ENCODE data around the gene GLYR1.

GLYR1 gene

DNA sequence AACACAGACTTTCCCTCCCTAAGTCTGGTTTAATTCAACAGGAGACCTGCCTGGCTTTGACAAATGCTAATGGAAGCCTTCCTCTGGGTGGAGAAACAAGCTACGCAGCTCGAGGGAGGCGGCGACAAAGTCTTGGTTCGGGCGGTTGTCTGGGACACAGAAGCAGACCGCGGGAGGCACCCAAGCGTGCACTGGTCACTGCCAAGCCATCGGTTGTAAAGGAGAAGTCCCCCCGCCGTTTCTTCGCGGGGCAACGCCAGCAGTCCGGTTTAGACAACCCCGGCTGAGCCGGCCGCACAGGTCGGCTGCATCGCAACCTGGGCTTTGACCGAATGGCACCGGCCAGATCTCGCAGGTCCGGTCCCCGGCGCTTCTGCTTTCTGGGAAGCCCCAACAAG is 586 bp downstream of the GLYR1 start:
- DNase-seq: no peak

DNA sequence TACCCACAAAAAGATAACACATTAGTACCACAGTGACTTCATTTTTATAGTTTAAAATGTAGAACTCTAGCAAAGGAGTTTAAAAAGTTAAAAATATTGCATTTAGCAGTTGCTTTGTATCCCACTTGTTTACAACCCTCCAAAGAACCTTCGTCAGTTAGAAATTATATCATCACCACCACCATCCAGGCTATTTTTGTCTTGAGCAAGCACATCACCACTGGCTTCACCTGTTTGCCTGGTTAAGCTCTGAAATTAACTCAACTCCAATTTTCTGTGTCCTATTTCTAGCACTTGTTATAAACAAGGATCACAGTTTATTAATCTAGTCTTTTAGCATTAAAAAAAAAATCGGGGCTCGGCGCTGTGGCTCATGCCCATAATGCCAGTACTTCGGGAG is 6.1 kb downstream of the GLYR1 start:
- DNase-seq: no peak

DNA sequence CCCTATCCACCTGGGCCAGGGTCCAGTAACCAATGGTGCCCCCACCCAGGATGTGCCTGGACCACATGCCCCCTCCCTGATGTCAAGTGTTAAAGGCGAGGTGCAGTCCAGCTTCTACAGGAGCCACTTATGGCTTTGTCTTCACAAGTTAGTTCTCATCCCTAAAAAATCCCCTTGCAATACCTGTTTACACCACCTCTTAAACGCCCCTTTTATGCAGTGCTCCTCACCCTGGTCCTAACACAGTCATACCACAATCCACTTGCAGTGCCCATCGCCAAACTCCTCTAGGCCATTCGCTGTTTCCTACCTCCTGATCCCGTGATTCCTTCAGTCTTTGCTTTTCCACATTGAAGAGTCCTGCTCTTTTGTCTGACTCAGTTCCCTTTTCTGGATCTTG is 7.1 kb downstream of the GLYR1 start:
- DNase-seq: no peak

DNA sequence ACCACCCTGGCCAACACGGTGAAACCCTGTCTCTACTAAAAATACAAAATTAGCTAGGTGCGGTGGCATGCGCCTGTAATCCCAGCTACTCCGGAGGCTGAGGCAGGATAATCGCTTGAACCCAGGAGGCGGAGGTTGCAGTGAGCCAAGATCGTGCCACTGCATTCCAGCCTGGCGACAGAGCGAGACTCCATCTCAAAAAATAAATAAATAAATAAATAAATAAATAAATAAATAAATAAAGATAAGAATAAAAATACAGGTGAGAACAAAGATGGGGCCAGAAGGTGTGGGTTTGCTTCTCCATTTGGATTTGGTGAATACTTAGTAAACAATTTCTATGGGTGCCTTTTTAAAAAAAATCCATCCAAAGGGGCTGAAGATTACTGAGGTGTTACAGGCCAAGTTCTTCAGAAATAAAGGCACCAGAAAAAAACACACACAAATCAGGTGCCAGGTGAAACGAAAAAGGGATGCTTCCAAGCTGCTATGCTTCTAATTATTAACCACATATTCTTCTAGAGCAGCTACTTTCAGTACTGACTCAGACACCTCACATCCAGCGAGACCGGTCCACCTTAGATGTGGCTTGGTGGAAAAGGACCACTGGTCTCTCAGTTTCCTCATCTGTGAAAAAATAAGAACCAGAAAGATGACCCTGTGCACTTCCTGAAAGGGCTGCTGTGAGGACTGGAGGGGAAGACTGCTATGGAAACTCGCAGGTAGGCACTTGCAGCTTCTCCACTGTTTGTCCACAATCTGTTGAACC is 9.2 kb downstream of the GLYR1 start:
- DNase-seq: no peak

DNA sequence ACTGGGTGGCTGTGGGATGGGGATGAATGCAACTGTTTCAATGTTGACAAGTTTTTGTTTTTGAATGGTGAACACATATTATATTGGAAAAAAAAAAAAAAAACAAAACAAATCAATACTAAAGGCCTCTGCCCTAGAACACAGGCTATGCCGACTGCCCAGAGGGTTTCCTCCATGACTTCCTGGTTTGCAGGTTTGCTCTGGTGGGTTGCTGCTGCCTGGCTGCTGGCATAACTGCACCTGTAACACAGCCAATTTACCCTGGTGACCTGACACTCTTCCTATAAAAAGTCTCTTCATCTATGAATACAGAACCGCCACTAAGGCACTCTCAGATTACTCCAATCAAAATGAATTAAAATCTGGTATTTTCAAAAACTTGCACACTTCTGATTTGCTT is 10.4 kb downstream of the GLYR1 start:
- no peak for DNase-seq

DNA sequence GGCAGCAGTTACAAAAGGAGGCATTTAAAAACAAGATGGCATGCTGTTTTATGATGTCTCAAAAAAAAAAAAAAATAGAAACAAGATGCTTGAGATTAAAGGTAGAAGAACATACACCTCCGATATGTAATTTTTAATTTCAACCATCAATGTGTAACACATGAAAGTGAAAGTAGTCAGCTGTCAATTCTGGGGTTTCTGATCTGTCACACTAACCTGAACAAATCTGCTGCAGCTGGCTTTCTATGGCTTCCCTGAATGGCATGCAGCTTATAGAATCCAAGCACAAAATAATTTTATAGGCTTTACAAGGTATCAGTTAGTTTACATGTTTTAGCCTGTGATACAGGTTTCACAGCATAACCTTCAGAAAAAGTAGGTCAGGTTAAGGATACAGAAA is 13.5 kb downstream of the GLYR1 start:
- no peak for DNase-seq

DNA sequence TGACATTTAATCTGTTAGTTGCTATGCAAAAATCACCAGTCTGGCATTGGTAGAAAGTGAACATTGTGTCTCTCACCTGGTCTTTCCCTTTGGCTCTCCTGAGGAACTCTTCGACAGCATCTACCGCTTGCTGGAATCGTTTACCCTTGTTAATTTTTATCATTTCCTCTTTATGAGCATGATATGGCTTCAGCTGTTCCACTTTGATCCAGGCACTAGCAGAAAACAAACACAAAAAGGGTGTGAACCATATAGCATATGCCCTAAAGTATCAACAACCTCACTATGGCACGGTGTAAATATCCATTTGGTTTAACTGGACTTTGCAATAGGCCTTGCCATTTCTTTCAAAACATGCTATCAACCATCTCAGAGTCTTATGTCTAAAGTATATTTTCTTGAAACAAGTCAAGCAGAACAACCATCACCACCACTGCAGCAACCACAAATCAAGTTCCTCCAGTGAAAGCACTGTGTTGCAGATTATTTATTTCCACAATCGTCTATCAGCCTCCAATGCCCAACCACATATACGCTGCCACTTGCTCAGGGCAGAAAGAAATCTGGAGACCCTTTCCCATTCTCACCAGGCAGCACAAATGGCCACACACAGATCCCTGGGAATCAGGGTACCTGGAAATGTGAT is 14.3 kb downstream of the GLYR1 start:
- DNase-seq: no peak

DNA sequence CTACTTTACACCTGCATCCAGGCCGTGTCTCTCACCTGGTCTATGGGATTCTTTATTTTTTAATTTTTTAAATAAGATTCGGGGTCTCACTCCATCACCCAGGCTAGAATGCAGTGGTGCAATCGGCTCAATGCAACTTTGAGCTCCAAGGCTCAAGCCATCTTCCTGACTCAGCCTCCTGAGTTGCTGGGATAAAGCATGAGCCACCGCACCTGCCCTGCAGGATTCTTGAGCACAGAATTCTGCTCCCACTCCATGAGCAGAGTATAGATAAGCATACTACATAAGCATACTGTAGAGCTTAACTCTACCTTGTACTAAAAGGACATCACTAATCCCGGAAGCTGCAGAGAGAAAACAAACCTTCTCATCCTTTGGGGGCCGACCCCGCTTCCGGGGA is 15.5 kb downstream of the GLYR1 start:
- DNase-seq: no peak

DNA sequence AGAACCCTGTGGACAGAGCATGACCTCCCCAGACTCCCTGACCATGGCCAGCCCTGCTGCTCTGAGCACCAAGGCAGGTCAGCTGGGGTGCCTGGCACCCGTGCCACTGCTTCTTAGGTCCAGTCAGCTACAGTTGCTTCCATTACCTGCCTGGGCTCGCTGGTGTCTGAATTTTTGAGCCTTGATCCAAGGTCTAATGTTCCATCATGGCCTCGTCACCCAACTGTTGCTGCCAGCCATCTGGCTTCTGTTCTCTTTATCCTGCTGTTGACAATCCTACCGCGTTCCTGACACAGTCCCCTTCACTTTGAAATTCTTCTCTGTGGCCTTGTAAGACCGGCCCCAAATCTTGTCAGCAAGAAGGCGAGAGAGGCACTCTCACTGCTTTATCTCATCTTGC is 16.7 kb downstream of the GLYR1 start:
- no peak for DNase-seq

DNA sequence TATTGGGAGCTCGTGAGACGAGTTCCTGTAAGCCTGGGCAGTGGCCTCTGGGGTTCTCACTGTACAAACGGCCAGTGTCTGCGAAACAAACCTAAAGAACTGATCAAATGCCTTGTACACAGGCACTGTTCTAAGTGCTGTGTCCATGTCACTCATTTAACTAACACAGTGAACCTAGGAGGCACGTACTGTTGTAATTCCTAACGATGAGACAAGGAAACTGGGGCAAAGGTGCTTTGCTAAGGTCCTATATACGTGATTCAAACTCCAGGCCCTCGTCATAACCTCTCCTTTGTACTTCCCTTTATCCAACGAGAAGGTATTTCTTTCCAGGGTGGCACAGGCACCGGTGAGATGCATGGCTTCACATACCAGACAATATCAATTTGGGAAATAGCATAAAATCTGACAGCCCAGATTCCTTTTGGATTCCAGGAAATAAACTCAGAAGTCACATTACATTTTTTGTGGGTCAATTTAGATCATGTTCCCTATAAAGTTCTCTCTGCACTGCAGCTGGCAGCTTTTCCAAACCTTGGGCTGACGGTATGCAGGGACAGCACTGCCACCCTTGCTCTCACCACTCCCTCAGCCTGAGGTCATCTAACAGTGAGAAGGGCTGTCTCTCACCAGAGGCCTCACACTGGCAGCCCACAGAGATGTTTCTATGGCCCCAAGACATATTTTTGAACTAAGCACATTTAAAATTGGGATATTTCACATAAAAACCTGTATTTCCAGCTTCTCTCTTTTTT is 18.3 kb downstream of the GLYR1 start:
- no peak for DNase-seq

DNA sequence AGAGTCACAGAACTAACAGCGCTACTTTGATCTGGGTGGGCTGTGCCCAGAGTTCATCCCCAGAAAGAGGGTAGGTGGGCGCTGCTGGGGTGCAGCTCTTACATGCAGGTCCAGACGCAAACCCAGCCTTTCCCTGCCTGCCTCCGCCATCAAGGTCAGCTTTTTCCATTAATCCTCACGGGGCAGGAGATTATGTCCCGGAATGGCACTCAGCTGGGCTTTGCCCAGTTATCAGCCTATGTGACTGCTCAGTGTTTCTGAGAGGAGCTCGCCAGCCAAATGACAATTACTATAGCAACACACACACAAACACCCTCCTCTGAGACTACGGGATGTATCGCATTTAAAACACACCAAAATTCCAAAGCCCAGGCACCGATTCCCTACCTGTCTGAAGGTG is 20.1 kb downstream of the GLYR1 start:
- DNase-seq: no peak

DNA sequence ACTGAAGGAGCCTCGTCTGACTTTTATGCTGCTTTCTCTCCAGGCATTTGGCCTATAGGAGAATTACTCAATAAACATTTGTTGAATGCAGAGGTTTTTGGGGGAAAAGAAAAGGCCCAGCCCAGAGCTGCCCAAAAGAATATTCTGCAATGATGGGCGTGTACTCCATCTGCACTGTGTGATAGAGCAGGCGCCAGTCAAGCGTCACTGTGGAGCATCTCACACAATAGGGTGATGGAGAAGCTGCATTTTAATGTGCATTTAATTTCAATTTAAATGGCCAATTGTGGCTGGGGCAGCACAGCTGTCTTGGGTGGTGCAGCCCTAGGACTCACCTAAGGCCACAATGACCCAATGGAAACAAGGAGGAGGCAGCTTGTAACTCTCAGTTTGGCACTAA is 20.6 kb downstream of the GLYR1 start:
- no peak for DNase-seq

DNA sequence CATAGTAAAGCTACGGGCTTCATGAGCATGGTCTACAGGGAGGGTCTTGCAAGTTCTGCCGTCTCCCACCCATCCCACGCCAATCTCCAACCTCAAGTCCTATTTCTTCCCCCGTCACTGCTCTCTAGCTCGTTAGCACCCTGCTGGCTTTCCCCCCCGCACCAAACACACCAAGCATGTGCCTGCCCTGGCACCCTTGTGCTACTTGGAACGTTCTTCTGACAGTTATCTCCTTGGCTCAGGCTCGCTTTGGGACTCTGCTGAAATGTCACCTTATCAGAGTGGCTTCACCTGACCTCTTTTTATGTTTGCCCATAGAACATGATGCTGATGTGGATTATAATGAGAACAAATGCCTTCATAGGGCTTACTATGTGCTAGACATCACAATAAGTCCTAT is 21.9 kb downstream of the GLYR1 start:
- DNase-seq: no peak

DNA sequence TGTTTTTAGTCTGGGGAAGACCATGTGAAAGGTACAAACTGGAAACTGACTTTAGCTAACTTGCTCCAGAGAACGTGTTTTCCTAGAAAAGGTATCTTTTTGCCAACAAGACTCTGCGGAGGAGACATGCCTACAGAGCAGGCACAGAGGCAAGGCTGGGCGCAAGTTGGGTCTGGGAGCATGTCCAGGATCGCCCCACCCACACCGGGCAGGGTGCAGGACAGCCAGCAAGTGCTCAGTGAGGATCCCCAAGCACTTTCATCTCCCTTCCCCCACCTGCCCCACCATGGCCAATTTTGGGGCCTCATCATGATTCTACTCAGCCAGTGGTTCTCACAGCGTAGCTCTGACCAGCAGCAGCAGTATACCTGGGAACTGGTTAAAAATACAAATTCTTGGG is 26.4 kb downstream of the GLYR1 start:
- DNase-seq: no peak

DNA sequence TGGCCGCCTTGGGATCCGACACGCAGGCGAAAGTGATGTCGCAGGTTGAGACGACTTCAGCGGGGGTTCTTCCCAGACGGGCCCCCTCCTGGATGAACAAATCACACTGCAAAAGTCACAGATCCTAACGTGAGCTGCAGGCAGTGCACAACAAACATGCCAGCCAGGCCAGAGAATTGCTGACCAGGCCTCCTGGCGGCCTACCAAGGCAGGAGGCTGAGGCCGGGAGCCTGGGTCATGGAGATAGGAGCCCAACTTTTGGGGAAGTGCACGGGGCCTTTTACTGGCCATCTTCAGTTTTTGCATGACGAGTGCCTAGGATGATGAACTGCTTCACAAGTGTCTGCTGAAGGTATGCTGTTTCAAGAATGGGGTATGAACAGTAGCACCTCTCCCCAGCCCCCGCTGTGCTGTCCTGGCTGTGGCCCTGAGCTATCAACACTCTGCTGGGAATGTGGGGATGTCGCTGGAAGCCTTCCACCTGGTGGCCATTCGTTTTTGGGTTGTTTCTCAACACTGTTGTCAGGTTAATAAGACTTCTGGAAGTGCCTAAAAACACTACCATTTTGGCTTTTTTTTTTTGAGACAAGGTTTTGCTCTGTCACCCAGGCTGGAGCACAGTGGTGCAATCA is 32.4 kb downstream of the GLYR1 start:
- no peak for DNase-seq

DNA sequence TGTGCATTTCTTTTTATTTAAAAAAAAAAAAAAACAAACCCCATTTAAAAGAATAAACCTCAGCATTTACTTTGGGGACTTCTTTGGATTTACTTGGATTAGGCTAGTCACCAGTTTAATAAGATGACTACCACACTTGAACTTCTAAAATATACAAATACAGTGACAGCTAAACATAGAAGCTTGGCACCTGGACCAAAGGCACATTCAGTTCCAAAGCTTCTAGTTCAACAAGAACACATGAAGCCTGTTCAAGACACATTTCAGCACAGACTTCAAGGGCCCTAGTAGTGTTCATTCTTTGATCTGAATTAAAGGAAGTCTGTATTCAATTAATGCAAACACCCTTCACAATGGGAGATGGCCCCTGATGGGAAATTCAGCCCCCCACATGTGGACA is 33.0 kb downstream of the GLYR1 start:
- no peak for DNase-seq

DNA sequence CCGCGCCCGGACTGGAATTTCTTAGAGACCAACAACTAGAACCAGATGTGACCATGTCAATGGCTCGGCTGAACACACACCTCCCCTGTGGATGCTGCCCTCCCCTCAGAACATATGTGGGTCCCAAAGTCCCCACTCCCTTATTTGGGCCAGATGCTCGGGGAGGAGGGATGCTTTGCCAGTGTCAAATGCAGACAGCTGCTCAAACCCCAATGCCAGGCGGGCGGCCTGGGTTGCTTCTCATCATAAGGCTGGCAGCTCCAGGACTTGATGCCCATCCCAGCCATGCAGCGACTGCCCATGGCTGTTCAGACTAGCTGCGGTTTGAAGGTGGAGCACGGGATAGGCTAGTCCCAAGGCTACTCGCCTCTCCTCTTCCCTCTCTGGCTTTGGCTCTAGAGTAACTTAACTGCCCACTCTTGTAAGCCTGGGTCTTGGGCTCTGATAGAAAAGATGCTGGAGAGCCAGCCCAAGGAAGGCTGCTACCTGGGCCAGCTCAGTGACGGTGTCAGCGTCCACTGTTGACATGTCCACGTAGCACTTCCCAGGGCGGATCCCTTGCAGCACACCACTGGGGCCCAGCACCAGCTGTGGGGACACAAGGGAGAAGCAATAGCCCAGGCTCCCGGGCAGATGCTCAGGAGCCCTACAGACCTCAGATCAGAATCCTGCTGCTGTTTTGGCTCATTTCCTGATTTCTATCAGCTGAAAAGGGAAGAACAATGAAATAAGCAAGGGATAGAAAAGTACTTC is 33.7 kb downstream of the GLYR1 start:
- DNase-seq: no peak

DNA sequence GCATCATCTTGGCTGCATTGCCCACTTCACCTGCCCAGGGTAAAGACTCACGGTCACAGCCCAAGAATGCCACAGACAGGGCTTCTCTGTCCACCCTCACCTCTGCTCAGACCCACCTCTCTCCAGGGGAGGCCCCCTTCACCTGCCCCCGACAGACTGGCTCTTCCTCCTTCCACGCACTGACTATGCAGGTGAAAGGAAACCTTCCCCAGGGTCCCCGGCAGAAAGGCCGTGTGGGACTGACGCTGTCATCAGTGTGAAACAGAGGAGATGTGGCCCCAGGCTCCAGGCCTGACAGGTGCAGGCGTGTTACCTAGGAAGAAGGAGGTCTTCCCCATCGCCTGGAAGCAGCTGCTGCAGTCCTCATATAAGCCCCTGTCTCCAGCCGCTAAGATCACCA is 35.3 kb downstream of the GLYR1 start:
- no peak for DNase-seq

DNA sequence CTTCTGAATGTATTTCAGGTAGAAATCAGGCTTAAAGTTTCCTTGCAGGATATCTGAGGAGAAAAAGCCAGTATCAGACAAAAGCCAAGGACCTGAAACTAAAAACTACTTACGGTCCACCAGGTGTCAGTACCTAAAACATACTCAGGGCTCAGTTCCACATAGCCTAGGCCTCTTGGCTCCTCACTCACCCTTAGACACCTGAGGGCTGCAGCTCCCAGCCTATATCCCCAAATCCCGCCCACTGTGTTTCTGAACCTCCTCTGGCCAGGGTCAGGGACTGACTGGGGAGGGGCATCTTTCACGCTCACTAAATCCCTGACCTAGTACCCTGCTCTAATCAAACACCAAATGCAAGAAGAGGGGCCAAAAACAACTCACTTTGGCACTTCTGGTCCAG is 35.8 kb downstream of the GLYR1 start:
- no peak for DNase-seq

DNA sequence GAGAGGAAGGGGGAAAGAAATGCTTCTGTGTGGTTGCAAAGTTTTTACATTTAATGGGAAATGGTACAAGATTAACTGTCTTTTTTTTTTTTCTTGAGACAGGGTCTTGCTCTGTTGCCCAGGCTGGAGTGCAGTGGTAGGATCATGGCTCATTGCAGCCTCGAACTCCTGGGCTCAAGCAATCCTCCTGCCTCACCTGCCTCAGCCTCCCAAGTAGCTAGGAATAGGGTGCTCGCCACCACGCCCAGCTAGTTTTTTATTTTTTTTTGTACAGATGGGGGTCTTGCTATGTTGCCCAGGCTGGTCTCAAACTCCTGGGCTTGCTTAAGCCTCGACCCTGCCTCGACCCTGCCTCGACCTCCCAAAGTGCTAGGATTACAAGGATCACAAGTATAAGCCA is 40.8 kb downstream of the GLYR1 start:
- no peak for DNase-seq

DNA sequence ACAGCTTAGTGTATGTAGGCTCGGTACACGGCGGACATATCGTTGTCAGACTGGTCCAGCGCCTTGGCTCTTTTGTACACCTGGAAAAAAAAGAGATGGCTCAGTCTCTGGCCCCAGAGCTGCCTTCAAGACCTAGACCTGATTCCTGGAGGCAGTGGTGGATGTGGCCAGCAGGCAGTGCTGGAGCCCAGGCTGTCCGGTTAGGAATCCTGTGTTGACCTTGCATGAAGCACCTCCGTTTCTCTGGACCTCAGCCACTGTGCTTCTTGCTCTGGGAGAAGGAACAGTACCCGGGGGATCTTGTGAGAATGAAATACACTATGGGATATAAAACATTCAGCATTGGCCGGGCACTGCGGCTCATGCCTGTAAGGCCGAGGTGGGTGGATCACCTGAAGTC is 41.9 kb downstream of the GLYR1 start:
- DNase-seq: no peak

DNA sequence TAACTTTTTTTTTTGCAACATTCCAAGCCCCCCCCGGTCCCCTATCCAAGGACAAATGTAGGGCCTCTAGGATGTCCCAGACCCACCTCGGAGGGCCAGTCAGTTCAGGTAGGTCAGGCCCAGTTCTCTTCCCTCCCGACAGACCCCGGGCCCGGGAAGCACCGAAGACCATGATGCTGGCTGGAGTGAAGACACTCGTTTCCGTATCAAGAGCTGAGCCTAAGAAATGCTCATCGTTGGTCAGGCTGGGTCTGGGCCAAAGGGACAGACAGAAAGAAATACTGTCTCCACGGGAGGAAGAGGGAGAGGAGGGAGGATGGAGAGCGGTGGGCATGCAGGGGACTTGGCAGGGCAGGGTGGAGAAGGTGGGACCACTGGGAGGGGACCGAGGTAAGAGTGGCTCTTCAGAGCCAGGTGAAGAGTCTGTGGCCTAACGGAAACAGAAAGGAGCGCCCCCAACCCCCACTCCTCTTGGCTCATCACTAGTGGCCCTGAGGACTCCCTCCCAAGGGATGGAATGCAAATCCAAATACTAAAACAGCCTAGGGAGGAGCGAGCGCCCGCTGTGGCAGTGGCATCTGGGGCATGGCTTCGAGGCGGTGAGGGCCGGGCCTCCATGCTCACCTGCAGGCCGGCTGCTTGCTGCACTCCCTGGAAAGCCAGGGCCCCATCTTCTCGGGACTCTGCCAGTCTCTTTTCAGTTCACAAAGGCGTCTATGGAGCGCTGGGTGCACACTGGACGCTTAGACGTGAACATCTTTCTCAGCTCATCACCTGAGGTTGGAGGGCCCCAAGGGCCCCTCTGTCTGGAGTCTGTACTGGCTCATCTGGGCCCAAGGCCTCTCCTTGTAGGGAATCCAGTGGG is 43.0 kb downstream of the GLYR1 start:
- DNase-seq: no peak

All from NCI-H446 treated with DMSO at 0.1 percent for 48 hours (cell line).